K562 (cell line): ENCODE data around the gene THAP2.
A peak's percentile ranks its signal among the peaks of the same experiment; 100 is the strongest.

Experiments
- MEIS2 ChIP-seq: fragments of 450-650 bp; IDR thresholded peaks from 2 replicates; pipeline ENCODE4 v1.6.1; 2014; ENCODE audit warnings: mild to moderate bottlenecking; ENCODE audit not compliant: partially characterized antibody
- MYBL2 ChIP-seq, 2 experiments: fragments of 450-650 bp in 1 of 2; sonication (generic) in 1 of 2; formaldehyde crosslinking in 1 of 2; IDR thresholded peaks; 2 replicates each; pipeline versions ENCODE4 v1.6.1 to v1.8.1; 2017 to 2022; ENCODE audit warnings: borderline replicate concordance in 1 of 2, inconsistent platforms in 1 of 2, low read depth in 1 of 2, mild to moderate bottlenecking in 1 of 2, missing genetic modification reagents in 1 of 2, moderate library complexity in 1 of 2
- NR3C1 ChIP-seq: sonication (generic); formaldehyde crosslinking; IDR thresholded peaks from 2 replicates; pipeline ENCODE4 v1.8.1; 2022; ENCODE audit warnings: missing genetic modification reagents
- RBBP5 ChIP-seq: fragments of 200-600 bp; sonication (generic); IDR thresholded peaks from 2 replicates; pipeline ENCODE4 v1.6.1; 2012; ENCODE audit warnings: borderline replicate concordance, mild to moderate bottlenecking, low read length, control low read depth, inconsistent platforms; ENCODE audit not compliant: insufficient read depth, poor library complexity, severe bottlenecking
- TARDBP ChIP-seq: fragments of 450-650 bp; IDR thresholded peaks from 2 replicates; pipeline ENCODE4 v1.6.1; 2016
- ZNF282 ChIP-seq: sonication (generic); formaldehyde crosslinking; IDR thresholded peaks from 2 replicates; pipeline ENCODE4 v1.8.1; 2023; ENCODE audit warnings: missing genetic modification reagents
- ZNF561 ChIP-seq: fragments of 450-650 bp; formaldehyde crosslinking; conservative IDR thresholded peaks from 2 replicates; pipeline ENCODE4 v1.4.0; 2020; ENCODE audit warnings: mild to moderate bottlenecking, moderate library complexity

GRCh38 chr12:71641390-71641789 is 22.7 kb upstream of the THAP2 start:
- TF ChIP-seq ZNF282 (CRISPR knock-in tag) (no peak), NR3C1 (CRISPR knock-in tag) (no peak), RBBP5 (no peak), TARDBP (no peak), ZNF561 (CRISPR knock-in tag) (no peak), MEIS2 (peak; percentile 80), MYBL2 (IDR thresholded peaks at IDR 0.05; ENCODE audit: low read depth) (no peak), MYBL2 (CRISPR knock-in tag; IDR thresholded peaks at IDR 0.05; ENCODE audit: borderline replicate concordance) (no peak)
